HG03442 (cell line): ENCODE data around the gene P4HB.

ENCODE experiments used
- ATAC-seq: cut with Tn5 transposase; IDR thresholded peaks from one replicate; pipeline ENCODE4 v1.9.1; 2021; ENCODE audit warnings: mild to moderate bottlenecking, moderate library complexity; ENCODE audit not compliant: unreplicated experiment

Gene P4HB

GRCh38 chr17:81869221-81870130 lies 9.1 kb upstream of the P4HB start:
- no peak for ATAC-seq

GRCh38 chr17:81868674-81869220 lies 8.4 kb upstream of the P4HB start:
- no peak for ATAC-seq

GRCh38 chr17:81867991-81868673 lies 7.8 kb upstream of the P4HB start:
- no peak for ATAC-seq

GRCh38 chr17:81867170-81867990 lies 7.0 kb upstream of the P4HB start:
- no peak for ATAC-seq

GRCh38 chr17:81866440-81867169 lies 6.3 kb upstream of the P4HB start:
- no peak for ATAC-seq

GRCh38 chr17:81865733-81866439 lies 5.6 kb upstream of the P4HB start:
- no peak for ATAC-seq

- no peak for ATAC-seq
These were observed 5.0 kb upstream of the P4HB start for GRCh38 chr17:81865358-81865732.

- ATAC-seq, result no peak
These were observed 3.8 kb upstream of the P4HB start for GRCh38 chr17:81863833-81864768.

- ATAC-seq, result no peak
These were observed 2.9 kb upstream of the P4HB start for GRCh38 chr17:81863123-81863675.

- peak; percentile 74 for ATAC-seq
These were observed 627 bp upstream of the P4HB start for GRCh38 chr17:81860756-81861568.

GRCh38 chr17:81858967-81859905 lies 1.1 kb downstream of the P4HB start:
- no peak for ATAC-seq

- no peak for ATAC-seq
These were observed 2.0 kb downstream of the P4HB start for GRCh38 chr17:81858170-81858966.

GRCh38 chr17:81854974-81855774 lies 5.2 kb downstream of the P4HB start:
- ATAC-seq, result no peak

GRCh38 chr17:81852237-81852636 lies 8.1 kb downstream of the P4HB start:
- no peak for ATAC-seq

GRCh38 chr17:81851423-81851822 lies 8.9 kb downstream of the P4HB start:
- ATAC-seq, result no peak
